ENCODE measurements around the gene ROBO2.
"Not testable (repeated sequence)": the region's sequence is repeated elsewhere in the genome, so short reads cannot be mapped to it uniquely, and the experiment has no call there.

The ROBO2 gene

DNA sequence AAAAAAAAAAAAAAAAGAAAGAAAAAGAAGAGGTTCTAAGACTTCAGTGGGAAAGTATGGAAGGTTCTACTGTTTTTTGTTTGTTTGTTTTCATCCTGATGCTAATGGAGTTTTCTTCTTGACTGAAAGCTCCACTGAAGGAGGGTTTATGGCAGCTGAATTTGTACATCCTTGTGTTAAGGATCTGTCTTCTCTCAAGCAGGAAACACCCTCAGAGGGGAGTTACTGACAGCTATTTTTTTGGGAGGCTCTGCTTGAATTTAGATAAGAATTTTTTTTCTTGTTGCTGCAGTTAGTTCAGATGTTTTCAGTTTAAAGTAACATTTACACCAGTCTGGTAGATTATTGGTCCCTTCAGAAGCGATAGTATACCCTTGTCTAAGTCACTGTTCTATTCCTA, 325.3 kb downstream of the ROBO2 start:
- in situ Hi-C loops (cut with MboI; ENCODE audit: low pct_unique_long_range_greater_than_20kb, low sequenced_read_pairs), result no loop called here
- no peak for DNase-seq

DNA sequence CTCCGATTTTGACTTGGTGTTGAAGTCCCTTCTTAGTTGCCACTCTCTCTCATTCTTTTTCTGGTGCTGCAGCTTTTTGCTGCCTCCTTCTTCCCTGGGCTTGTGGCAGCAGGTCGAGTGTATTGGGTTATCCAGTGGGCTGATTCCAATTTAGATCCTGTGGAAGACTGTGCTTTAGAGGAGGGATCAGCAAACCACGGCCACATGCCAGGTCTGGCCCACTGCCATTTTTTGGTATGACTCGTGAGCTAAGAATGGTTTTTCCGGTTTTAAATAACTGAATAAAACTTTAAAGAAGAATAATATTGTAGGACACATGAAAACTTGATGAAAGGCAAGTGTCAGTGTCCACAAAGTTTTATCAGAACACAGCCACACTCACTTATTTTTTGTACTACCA, 330.5 kb downstream of the ROBO2 start:
- no peak for DNase-seq
- in situ Hi-C loops (cut with MboI; ENCODE audit: low pct_unique_long_range_greater_than_20kb, low sequenced_read_pairs), result no loop called here

DNA sequence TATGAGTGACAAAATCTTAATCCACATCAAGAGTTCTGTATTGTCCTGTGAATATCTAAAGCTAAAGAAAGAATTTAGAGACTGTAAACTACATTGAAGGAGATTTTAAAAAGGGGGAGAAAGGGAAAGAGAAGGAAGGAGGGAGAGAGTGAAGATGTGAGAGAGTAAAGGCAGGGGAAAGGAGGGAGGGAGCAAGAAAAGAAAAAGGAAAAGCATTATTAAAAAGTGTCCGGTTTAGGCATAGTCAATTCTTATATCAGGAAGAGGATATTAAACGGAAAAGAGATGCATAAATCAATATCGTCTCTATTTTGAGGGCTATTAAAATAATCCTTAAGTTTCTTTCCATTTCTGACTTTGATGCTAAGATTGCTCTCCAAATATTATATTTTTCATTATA, 332.1 kb downstream of the ROBO2 start:
- DNase-seq, result no peak
- in situ Hi-C loops (cut with MboI; ENCODE audit: low pct_unique_long_range_greater_than_20kb, low sequenced_read_pairs), result no loop called here

DNA sequence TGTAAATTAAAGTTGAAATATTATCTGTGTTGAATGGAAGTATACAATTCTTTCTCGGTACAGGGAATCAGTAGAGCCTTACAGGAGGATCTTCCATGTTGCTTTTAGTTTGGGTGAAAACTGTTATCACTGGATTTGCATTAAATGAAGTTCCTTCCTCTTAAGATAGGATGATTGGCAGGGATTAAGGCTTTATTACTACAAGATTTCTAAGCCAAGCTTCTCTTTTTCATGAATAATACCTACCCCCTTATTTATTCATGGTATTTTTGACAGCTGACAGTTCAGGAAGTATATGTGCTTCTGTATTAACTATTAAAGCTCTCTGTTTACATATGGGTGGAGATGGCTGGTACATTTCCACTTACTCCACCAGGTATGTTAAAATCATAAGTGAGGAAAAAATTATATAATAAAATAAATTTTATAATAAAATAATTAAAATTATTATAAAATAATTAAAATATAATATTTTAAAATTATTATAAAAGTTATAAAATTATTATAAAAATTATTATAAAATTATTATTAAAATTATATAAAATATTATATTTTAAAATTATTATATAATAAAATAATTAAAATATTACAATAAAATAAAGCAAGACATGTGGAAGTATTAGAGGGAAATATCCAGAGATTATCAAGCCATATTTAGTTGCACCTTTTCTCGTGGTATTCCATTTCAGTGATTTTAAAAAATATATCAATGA, 332.9 kb downstream of the ROBO2 start:
- DNase-seq, result no peak
- in situ Hi-C loops (cut with MboI; ENCODE audit: low pct_unique_long_range_greater_than_20kb, low sequenced_read_pairs), result no loop called here

DNA sequence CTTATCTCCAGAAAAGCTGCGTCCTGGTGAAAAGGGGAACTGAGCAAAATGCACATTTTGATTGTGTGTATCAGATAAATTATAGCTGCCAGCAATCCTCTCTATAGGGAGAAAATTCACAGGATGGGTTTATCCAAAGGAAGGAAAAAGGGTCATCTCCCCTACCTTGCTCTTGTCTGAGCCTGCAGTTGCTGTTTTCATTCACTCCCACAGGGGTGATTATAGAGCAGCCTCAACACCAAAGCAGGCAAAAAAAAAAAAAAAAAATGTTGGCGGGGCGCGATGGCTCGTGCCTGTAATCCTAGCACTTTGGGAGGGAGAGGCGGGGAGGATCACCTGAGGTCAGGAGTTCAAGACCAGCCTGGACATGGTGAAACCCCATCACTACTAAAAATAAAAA, 333.7 kb downstream of the ROBO2 start:
- DNase-seq, result no peak
- in situ Hi-C loops (cut with MboI; ENCODE audit: low pct_unique_long_range_greater_than_20kb, low sequenced_read_pairs), result no loop called here

DNA sequence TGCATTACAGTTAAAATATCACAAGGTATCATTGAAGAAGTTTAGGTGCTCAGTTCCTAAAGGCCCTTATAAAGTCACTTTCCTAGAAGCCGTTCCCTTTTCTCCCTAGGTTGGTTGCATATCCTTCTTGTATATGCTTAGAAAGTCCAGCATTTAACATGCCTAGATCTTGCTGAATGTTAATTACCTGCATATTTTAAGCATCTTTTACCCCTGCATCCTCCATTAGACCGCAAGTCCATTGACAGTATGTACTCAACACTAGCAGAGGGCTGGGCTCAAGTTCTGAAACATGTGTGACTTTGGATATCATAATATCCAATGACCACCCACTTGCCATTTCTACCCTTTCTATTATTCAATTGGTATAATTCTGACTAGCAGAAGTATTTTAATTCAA, 336.6 kb downstream of the ROBO2 start:
- no peak for DNase-seq
- in situ Hi-C loops (cut with MboI; ENCODE audit: low pct_unique_long_range_greater_than_20kb, low sequenced_read_pairs), result no loop called here

DNA sequence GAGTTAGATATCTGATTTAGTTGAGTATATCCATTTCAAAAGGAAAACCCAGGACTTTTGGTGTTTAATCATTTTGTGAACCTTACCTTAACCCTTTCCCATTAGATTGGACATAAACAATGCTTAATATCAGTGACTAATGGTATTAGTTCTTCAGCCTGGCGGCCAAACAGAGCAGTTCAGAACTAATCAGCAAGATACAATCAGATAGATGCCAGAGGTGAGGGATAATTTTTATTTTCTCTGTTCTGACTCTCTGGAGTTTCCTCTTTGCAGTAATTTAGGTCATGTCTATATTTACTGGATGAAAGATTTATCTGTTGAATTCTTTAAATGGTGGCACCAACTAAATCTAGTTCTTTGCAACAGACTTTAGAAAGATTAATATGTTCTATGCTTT, 337.8 kb downstream of the ROBO2 start:
- DNase-seq, result no peak
- in situ Hi-C loops (cut with MboI; ENCODE audit: low pct_unique_long_range_greater_than_20kb, low sequenced_read_pairs), result no loop called here

DNA sequence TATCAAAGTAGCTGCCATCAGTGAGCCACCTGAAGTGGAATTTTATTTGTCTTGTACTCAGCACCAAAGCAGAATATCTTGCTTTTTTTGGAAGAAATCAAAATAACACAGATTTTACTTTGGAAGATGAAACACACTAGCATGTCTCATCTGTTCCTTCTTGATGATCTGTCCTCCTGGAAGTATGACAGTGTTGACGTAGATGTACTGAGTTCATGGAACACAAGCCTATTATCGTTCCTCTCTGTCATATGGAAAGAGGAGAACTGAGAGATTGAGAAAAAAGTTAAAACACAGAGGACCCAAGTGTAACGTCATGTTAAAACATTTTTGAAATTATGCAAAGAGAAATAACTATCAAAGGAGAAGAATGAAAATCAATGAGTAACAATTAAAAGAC, 340.2 kb downstream of the ROBO2 start:
- in situ Hi-C loops (cut with MboI; ENCODE audit: low pct_unique_long_range_greater_than_20kb, low sequenced_read_pairs), result no loop called here
- DNase-seq, result no peak

DNA sequence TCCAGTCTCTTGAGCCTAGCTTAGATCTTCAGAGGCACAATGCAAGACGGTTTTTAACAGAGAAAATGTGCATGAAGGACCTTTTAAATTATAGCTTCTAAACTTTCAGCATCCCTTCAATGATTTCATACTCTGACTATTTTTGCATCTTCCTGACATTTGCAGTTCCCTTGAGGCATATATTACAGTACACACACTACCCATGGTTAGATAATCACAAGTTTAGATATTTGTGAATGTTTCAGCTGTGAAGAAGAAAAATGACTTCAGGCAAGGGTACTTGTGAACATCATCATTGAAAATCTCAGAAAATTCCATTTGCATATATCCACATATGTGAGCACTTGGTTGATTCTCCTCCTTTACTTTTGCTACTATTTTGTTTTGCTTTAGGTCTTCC, 341.5 kb downstream of the ROBO2 start:
- in situ Hi-C loops (cut with MboI; ENCODE audit: low pct_unique_long_range_greater_than_20kb, low sequenced_read_pairs), result no loop called here
- no peak for DNase-seq

DNA sequence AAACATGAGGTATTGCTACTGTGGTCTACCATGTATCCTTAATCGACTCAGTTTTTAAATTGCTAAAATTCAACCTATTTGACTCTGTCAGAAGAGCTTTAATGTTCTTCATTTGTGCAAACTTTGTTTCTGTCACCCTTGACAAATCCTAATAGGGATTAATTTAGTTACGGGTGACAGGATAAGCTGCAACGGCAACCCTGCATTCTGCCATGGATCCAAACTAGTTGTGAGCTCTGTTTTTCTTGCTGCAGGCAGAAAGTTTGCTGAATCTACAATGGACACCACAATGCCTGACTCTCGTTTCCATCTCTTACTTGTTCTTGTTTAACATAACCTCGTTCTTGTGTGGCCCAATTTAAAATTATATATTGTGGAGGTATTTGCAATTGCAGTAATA, 352.3 kb downstream of the ROBO2 start:
- in situ Hi-C loops (cut with MboI; ENCODE audit: low pct_unique_long_range_greater_than_20kb, low sequenced_read_pairs), result no loop called here
- no peak for DNase-seq

DNA sequence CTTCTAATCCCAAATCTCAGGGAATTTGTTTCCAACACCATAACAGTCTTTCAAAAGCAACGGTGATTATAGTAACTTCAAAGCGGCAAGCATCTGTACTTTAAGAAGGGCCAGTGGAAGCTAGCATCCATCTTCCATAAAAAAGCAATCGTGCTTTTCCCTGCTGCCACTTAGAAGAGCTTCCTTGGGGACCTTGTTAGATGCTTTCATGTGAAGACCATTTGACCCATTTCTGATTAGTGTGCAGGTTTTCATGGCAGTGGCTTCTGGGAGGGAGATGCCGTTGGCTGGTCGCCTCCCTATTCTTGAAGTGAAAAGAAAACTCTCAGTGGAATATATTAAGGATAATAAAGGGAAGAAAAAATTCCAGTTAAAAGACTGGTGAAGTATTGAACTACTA, 354.1 kb downstream of the ROBO2 start:
- DNase-seq, result no peak
- in situ Hi-C loops (cut with MboI; ENCODE audit: low pct_unique_long_range_greater_than_20kb, low sequenced_read_pairs), result no loop called here

DNA sequence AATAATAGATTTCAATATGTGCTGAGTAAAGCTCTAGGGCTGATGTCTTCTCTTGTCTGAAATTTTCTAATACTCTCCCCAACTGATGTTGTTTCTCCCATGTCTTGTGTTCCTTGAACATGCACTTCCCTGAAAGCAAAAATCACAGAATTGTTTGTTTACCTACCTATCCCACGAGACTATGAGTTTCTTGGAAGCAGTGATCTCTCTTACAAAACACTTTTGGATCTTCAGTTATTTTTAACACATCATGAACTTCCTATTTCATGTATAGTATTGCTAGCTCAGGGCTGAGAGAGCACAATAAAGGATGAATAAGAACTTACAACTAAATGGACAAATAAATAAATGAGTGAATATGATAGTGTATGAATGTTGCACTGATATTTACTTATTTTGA, 365.0 kb downstream of the ROBO2 start:
- no peak for DNase-seq
- in situ Hi-C loops (cut with MboI; ENCODE audit: low pct_unique_long_range_greater_than_20kb, low sequenced_read_pairs), result no loop called here

DNA sequence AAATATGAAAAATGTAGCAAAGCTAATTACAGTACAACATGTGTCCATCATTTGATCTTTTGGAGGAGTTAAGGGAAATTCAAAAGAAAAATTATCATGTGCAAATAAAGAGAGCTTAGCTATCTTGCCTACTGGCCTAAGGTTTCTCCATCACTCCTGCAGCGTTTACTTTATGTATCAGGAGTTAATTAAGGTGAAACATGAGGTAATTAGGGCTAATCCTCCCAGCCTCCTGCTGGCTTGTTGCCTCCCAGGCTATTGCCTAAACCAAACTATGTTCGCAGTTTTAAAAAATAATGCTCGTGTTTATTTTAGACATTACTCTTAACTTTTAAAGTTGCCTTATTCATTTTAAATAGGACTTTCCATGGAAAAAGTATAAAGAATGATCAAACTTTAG, 367.5 kb downstream of the ROBO2 start:
- no peak for DNase-seq

DNA sequence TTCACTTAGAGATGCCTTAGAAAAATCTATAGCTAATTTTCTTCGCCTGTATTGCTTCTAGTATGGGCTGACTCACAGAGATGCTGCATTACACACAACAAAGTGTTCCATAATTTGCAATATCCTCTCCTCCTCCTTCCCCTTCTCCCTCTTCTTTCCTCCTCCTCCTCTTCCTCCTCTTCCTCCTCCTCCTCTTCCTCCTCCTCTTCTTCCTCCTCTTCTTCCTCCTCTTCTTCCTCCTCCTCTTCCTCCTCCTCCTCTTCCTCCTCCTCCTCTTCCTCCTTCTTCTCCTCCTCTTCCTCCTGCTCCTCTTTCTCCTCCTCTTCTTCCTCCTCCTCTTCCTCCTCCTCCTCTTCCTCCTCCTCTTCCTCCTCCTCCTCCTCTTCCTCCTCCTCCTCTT, 370.4 kb downstream of the ROBO2 start:
- in situ Hi-C loops (cut with MboI; ENCODE audit: low pct_unique_long_range_greater_than_20kb, low sequenced_read_pairs); DNase-seq: not testable (repeated sequence)

More for the DNA sequence above, 367.5 kb downstream of the ROBO2 start:
- in situ Hi-C loops (cut with MboI; ENCODE audit: low pct_unique_long_range_greater_than_20kb, low sequenced_read_pairs), result no loop called here

DNA sequence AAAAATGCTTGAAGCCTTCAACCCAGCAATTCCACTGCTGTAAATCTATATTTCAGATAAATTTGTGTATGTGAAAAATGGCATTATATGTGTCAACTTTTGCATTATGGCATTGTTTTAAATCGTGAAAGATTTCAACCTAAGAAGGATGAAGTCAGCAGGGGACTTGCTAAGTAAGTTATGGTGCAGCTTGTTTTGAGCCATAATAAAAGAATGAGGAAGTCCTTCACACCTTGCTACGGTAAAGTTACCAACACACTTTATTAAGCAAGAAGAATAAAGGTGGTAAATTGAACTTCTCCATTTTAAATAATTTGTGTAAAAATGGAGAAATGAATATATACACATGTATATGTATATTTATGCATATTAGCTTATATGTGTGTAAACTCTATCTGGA, 371.4 kb downstream of the ROBO2 start:
- no peak for DNase-seq
- in situ Hi-C loops (cut with MboI; ENCODE audit: low pct_unique_long_range_greater_than_20kb, low sequenced_read_pairs), result no loop called here

DNA sequence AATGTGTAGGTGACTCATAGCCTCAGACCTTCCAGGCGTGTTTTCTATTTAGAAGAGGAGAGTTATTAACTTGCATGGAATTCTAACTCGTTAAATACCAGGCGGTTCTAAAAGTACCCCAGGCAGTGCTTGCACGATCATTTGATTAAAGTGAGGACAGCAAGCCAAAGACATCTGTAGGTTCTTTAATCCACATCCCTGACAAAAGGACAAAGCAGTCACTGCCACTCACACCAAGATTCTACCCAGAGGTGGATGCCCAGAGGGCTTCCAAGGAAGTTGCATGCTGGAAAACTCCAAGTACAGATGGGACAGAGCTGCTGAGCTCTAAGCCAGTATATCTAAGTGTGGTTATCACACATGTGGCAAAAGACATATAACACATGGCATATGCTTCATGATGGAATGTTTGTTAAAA, 372.1 kb downstream of the ROBO2 start:
- no peak for DNase-seq
- in situ Hi-C loops (cut with MboI; ENCODE audit: low pct_unique_long_range_greater_than_20kb, low sequenced_read_pairs), result no loop called here

DNA sequence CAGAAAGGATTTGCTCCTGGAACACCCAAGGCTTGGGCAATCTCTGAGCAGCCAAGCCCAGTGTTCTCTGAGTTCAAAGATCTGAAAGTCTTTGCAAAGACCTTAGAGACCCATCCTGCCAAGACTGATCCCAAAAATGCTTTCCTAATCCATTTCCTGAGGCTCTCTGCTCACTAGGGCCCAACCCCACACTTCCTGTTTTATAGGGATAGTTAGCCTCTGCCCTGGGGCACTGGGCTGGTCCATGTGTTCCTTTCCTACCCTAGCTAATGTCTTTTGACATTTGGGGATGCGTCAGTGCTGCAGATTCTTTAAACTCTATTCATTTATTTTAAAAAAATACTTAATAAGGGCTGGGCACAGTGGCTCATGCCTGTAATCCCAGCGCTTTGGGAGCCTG, 372.7 kb downstream of the ROBO2 start:
- in situ Hi-C loops (cut with MboI; ENCODE audit: low pct_unique_long_range_greater_than_20kb, low sequenced_read_pairs), result no loop called here
- DNase-seq, result no peak

DNA sequence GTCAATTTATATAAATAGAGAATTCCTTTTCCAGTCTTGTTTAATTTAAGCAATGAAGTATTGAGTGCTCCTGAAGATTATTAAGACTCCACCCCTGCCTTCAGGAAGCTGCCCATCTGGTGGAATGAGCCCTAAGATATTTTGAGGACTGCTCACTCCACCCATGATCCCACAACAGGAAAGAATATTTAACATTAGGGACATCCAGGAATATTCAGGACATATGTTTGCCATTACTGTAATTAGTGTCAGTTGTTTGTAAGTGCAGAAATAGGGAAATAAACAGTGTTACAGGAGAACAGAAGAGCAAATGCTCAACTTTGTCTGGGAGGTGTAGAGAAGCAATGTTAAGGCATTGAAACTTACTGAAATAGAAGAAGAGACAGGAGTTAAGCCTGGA, 375.0 kb downstream of the ROBO2 start:
- DNase-seq, result no peak
- in situ Hi-C loops (cut with MboI; ENCODE audit: low pct_unique_long_range_greater_than_20kb, low sequenced_read_pairs), result no loop called here

DNA sequence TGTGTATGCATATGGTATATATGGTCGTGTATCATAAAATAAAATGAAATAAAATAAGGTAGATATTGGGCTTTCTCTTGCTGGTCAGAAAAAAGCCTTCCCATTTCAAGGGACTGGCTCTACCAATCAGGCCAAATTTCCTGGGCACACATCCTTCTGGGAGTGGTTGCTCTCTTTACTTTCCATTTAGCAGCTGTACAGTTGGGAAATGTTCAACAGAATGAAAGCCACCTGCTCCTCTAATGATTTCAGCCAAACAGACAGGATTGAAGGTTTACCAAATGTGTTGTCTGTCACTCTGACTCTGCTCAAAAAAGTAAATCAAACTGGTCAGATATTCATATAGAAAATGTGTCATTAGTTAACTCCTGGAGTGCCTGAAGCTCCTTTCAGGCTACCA, 380.4 kb downstream of the ROBO2 start:
- in situ Hi-C loops (cut with MboI; ENCODE audit: low pct_unique_long_range_greater_than_20kb, low sequenced_read_pairs), result no loop called here

DNA sequence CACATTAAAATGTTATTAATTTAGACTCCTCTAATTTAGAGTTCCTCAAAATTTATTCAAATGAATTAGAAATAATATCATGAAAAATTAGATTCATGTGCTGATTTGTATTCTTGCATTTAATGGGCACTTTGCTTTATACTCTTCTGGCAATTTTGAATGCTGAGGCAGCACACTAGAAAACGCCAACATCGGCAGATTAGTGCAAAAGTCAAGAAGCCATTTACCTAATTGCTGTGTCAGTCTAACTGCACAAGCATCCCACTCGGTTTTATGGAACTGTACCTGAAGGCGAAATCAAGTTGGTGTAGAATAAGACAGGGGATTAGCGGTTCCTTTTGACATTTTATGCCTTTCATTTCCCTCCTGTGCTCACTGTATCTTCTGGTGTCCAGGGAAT, 382.0 kb downstream of the ROBO2 start:
- in situ Hi-C loops (cut with MboI; ENCODE audit: low pct_unique_long_range_greater_than_20kb, low sequenced_read_pairs), result no loop called here
- DNase-seq, result no peak

More for the DNA sequence above, 380.4 kb downstream of the ROBO2 start:
- DNase-seq, result no peak

DNA sequence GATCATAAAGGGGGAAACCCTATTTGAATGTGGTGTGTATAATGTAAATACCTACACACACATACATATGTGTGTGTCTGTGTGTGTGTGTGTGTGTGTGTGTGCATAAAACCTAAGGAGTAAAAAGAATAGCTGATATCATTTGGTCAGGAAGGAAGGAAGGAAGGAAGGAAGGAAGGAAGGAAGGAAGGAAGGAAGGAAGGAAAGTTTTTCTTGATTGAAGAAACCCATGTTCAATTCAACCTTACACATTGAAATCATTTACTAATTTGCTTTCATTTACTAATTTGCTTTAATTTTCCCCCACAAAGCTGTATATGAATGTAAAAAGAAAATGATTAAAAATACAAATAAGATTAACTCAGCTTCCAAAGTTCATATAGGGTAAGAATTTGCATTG, 386.6 kb downstream of the ROBO2 start:
- in situ Hi-C loops (cut with MboI; ENCODE audit: low pct_unique_long_range_greater_than_20kb, low sequenced_read_pairs), result no loop called here
- no peak for DNase-seq

DNA sequence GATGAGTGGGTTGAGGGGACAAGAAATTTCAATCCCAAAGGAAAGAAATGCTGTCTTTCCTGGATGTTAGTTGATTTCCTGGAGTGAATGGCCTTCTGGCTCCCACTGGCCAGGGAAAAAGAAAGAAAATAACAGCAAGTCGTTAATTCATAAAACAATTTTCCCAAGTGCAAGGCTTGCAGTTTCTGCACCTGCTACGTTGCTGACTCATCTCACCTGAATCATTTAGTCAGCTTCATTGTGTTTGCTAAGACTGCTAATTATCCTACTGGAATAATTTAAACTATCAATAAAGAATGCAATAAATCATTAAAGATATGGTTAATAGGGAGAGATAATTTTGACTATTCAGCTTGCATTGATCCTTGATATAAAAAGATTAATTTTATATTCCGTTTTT, 387.6 kb downstream of the ROBO2 start:
- in situ Hi-C loops (cut with MboI; ENCODE audit: low pct_unique_long_range_greater_than_20kb, low sequenced_read_pairs), result no loop called here
- no peak for DNase-seq

Measured in KBM-7 (cell line).